Neural crest cell (in vitro differentiated cells): ENCODE results near the gene RABGAP1L. TPM values are rescaled to one million over a fixed set of nuclear protein-coding genes. Genes with fewer than 3 reads are reported as not detected.

Experiments used
- DNase-seq: peaks from one replicate; pipeline ENCODE4 v3.0.0; 2021; ENCODE audit warnings: low read depth, mixed read lengths, low spot score
- H3K27ac Mint-ChIP-seq: one replicate; pipeline ENCODE4 v1.8.0; 2021; ENCODE audit warnings: mild to moderate bottlenecking, mixed read lengths; ENCODE audit not compliant: unreplicated experiment
- H3K27me3 Mint-ChIP-seq: 2 replicates; pipeline ENCODE4 v1.8.0; 2021; ENCODE audit warnings: low read depth, mild to moderate bottlenecking, mixed read lengths
- H3K36me3 Mint-ChIP-seq: 2 replicates; pipeline ENCODE4 v1.8.0; 2021; ENCODE audit warnings: low read depth, mild to moderate bottlenecking, mixed read lengths
- H3K4me1 Mint-ChIP-seq: 2 replicates; pipeline ENCODE4 v1.8.0; 2021; ENCODE audit warnings: mixed read lengths
- H3K4me3 Mint-ChIP-seq: one replicate; pipeline ENCODE4 v1.8.0; 2021; ENCODE audit warnings: mild to moderate bottlenecking, mixed read lengths
- H3K9me3 Mint-ChIP-seq: 2 replicates; pipeline ENCODE4 v1.8.0; 2021; ENCODE audit warnings: mixed read lengths
- CTCF ChIP-seq: fragments of 200-600 bp; sonication (generic); conservative IDR thresholded peaks from 2 replicates; pipeline ENCODE4 v1.5.0; 2021; ENCODE audit warnings: antibody characterized with exemption, mild to moderate bottlenecking
- total RNA-seq: library from RNA; stranded (reverse); gene quantifications from 2 replicates; pipeline ENCODE4 v1.2.1, GENCODE V29; 2021

Gene RABGAP1L
- total RNA-seq, 1 donor from 2014 or later = 25.6 TPM

GRCh38 chr1:174713796-174714195 lies 554.5 kb downstream of the RABGAP1L start:
- H3K36me3 Mint-ChIP-seq = peaks cover 31% of the 10 kb centered on the region
- peaks cover 9% of the 10 kb centered on the region for H3K9me3 Mint-ChIP-seq
- H3K4me3 Mint-ChIP-seq = peak overlapping the region; percentile 6
- H3K27me3 Mint-ChIP-seq = no peaks in the 10 kb centered on the region
- H3K27ac Mint-ChIP-seq = peak overlapping the region; percentile 52
- TF ChIP-seq CTCF = no peak
- DNase-seq = no peak
- peaks cover 31% of the 10 kb centered on the region for H3K4me1 Mint-ChIP-seq

- Mint-ChIP-seq H3K9me3 (peaks cover 4% of the 10 kb centered on the region), H3K4me3 (no peak overlapping the region)
Observed at GRCh38 chr1:174719194-174719593, 559.9 kb downstream of the RABGAP1L start.

GRCh38 chr1:174720618-174721017 lies 561.3 kb downstream of the RABGAP1L start:
- H3K4me1 Mint-ChIP-seq = peaks cover 7% of the 10 kb centered on the region
- H3K9me3 Mint-ChIP-seq = peaks cover 4% of the 10 kb centered on the region
- H3K27ac Mint-ChIP-seq = no peak overlapping the region
- peaks cover 4% of the 10 kb centered on the region for H3K36me3 Mint-ChIP-seq
- H3K4me3 Mint-ChIP-seq = no peak overlapping the region
- no peaks in the 10 kb centered on the region for H3K27me3 Mint-ChIP-seq
- no peak for TF ChIP-seq CTCF
- no peak for DNase-seq

More at GRCh38 chr1:174719194-174719593, 559.9 kb downstream of the RABGAP1L start:
- H3K27ac Mint-ChIP-seq = no peak overlapping the region
- peaks cover 13% of the 10 kb centered on the region for H3K4me1 Mint-ChIP-seq
- DNase-seq = no peak
- no peaks in the 10 kb centered on the region for H3K27me3 Mint-ChIP-seq
- no peak for TF ChIP-seq CTCF
- H3K36me3 Mint-ChIP-seq = peaks cover 4% of the 10 kb centered on the region

- H3K4me1 Mint-ChIP-seq = peaks cover 10% of the 10 kb centered on the region
- H3K4me3 Mint-ChIP-seq = no peak overlapping the region
- no peak overlapping the region for H3K27ac Mint-ChIP-seq
- H3K36me3 Mint-ChIP-seq = peaks cover 4% of the 10 kb centered on the region
- no peak for TF ChIP-seq CTCF
- H3K27me3 Mint-ChIP-seq = no peaks in the 10 kb centered on the region
- H3K9me3 Mint-ChIP-seq = peaks cover 4% of the 10 kb centered on the region
- DNase-seq = no peak
Observed at GRCh38 chr1:174721246-174721645, 561.9 kb downstream of the RABGAP1L start.

GRCh38 chr1:174723816-174724215 lies 564.5 kb downstream of the RABGAP1L start:
- Mint-ChIP-seq H3K4me1 (peaks cover 17% of the 10 kb centered on the region), H3K4me3 (no peak overlapping the region), H3K36me3 (peaks cover 4% of the 10 kb centered on the region), H3K9me3 (peaks cover 4% of the 10 kb centered on the region), H3K27me3 (no peaks in the 10 kb centered on the region), H3K27ac (no peak overlapping the region)
- no peak for TF ChIP-seq CTCF
- no peak for DNase-seq

- Mint-ChIP-seq H3K4me3 (no peak overlapping the region), H3K27ac (no peak overlapping the region), H3K36me3 (peaks cover 3% of the 10 kb centered on the region), H3K27me3 (no peaks in the 10 kb centered on the region), H3K4me1 (peaks cover 17% of the 10 kb centered on the region), H3K9me3 (peaks cover 3% of the 10 kb centered on the region)
- DNase-seq = no peak
- TF ChIP-seq CTCF = no peak
Observed at GRCh38 chr1:174724219-174724618, 564.9 kb downstream of the RABGAP1L start.
